Measurements from ENCODE around the gene APBB2. TPM values are rescaled to one million over a fixed set of nuclear protein-coding genes. Genes with fewer than 3 reads are reported as not detected.

APBB2 gene
- total and polyA plus RNA-seq, 2 of the 8 experiments (the other 6 are each of a cell fraction or from before 2014, with no cell fraction given) = 58.7 to 59.4 TPM

- TF ChIP-seq CEBPB (IDR thresholded peaks at IDR 0.05; ENCODE audit: low read depth, low read length) (no peak), SIN3A (conservative IDR thresholded peaks at IDR 0.05 in 1 of 2, IDR thresholded peaks at IDR 0.05 in 1 of 2; ENCODE audit: low read depth in 1 of 2, low read length in 2 of 2) (no peak)
Measured at GRCh38 chr4:40991908-40992307, 222.4 kb downstream of the APBB2 start (continued).

Measured in H1 (cell line).